HFF-Myc (cell line): ENCODE data around the gene TNRC18.
A peak's percentile ranks its signal among the peaks of the same experiment; 100 is the strongest.

ENCODE experiments used
- DNase-seq: peaks from one replicate; pipeline ENCODE4 v3.0.0-alpha.2; 2011; ENCODE audit warnings: low read depth; ENCODE audit errors: extremely low read depth
- H3K4me3 ChIP-seq: replicated peaks from 2 replicates; pipeline ENCODE4 v1.5.1; 2011; ENCODE audit warnings: low read depth, mild to moderate bottlenecking, control low read depth, low read length
- CTCF ChIP-seq: IDR thresholded peaks from 2 replicates; pipeline ENCODE4 v1.5.1; 2012; ENCODE audit warnings: mild to moderate bottlenecking, low read depth, low read length, control low read depth; ENCODE audit errors: missing control alignments

Gene TNRC18

GRCh38 chr7:5403442-5403841 lies 20.2 kb downstream of the TNRC18 start:
- no peak for TF ChIP-seq CTCF
- no peak for DNase-seq
- no peak overlapping the region for H3K4me3 ChIP-seq

- peak overlapping the region; percentile 47; the same call in 1 of the 2 replicates for H3K4me3 ChIP-seq
- no peak for DNase-seq
- no peak for TF ChIP-seq CTCF
Measured at GRCh38 chr7:5397736-5398135, 25.9 kb downstream of the TNRC18 start.

GRCh38 chr7:5396999-5397663 lies 26.5 kb downstream of the TNRC18 start:
- no peak for TF ChIP-seq CTCF
- H3K4me3 ChIP-seq: peak overlapping the region; percentile 47
- peak; percentile 60 for DNase-seq

- no peak for TF ChIP-seq CTCF
- DNase-seq: no peak
Measured at GRCh38 chr7:5396542-5396941, 27.1 kb downstream of the TNRC18 start.

GRCh38 chr7:5395246-5395645 lies 28.4 kb downstream of the TNRC18 start:
- TF ChIP-seq CTCF: no peak
- no peak overlapping the region for H3K4me3 ChIP-seq
- no peak for DNase-seq

More at GRCh38 chr7:5396542-5396941, 27.1 kb downstream of the TNRC18 start:
- peak overlapping the region; percentile 47 for H3K4me3 ChIP-seq

GRCh38 chr7:5394264-5395105 lies 29.1 kb downstream of the TNRC18 start:
- no peak for TF ChIP-seq CTCF
- no peak overlapping the region for H3K4me3 ChIP-seq
- DNase-seq: no peak
